Neural crest cell (in vitro differentiated cells): ENCODE data around the gene WRAP73. TPM values are rescaled to one million over a fixed set of nuclear protein-coding genes. Genes with fewer than 3 reads are reported as not detected.
A peak's percentile ranks its signal among the peaks of the same experiment; 100 is the strongest.

ENCODE experiments used
- DNase-seq: peaks from one replicate; pipeline ENCODE4 v3.0.0; 2021; ENCODE audit warnings: low read depth, mixed read lengths, low spot score
- H3K27ac Mint-ChIP-seq: one replicate; pipeline ENCODE4 v1.8.0; 2021; ENCODE audit warnings: mild to moderate bottlenecking, mixed read lengths; ENCODE audit not compliant: unreplicated experiment
- H3K27me3 Mint-ChIP-seq: 2 replicates; pipeline ENCODE4 v1.8.0; 2021; ENCODE audit warnings: low read depth, mild to moderate bottlenecking, mixed read lengths
- H3K36me3 Mint-ChIP-seq: 2 replicates; pipeline ENCODE4 v1.8.0; 2021; ENCODE audit warnings: low read depth, mild to moderate bottlenecking, mixed read lengths
- H3K4me1 Mint-ChIP-seq: 2 replicates; pipeline ENCODE4 v1.8.0; 2021; ENCODE audit warnings: mixed read lengths
- H3K4me3 Mint-ChIP-seq: one replicate; pipeline ENCODE4 v1.8.0; 2021; ENCODE audit warnings: mild to moderate bottlenecking, mixed read lengths
- H3K9me3 Mint-ChIP-seq: 2 replicates; pipeline ENCODE4 v1.8.0; 2021; ENCODE audit warnings: mixed read lengths
- total RNA-seq: library from RNA; stranded (reverse); gene quantifications from 2 replicates; pipeline ENCODE4 v1.2.1, GENCODE V29; 2021
- TF ChIP-seq, protein P1 (sequence below): fragments of 200-600 bp; sonication (generic); conservative IDR thresholded peaks from 2 replicates; pipeline ENCODE4 v1.5.0; 2021; ENCODE audit warnings: antibody characterized with exemption, mild to moderate bottlenecking

The WRAP73 gene
- total RNA-seq, 1 donor from 2014 or later: 28.9 TPM

DNA sequence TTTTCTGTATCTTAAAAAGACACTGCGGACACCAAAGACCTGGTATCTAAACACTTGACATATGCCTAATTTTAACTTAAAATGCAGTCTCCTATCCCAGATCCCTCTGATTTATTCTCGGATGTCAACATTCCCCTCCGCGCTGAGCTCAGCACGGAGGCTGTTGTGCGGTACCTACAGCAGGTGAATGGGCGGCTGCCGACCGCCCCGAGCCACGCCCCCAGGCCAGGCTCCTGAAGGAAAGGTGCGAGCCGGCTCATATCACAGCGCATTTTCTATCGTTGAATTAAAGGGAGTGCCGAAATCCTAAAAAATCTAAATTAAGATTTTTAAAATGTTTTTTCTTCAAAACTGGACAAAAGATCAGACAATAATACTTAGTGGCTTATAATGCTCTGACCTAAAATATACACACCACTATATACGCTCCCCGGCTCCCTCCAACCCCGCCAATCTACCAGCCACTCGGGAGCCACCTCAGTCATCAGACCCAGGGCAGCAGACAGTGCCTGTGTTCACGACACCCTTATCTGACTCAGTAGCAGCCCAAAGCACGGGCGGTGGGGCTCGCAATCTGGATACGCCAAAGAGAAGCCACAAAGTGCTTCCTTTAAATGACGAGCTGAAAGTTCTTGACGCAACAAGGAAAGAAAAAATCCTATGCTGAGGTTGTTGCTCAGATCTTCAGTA is 4.1 kb downstream of the WRAP73 start:
- no peaks in the 10 kb centered on the region for H3K36me3 Mint-ChIP-seq
- H3K4me1 Mint-ChIP-seq: peaks cover 19% of the 10 kb centered on the region
- DNase-seq: no peak
- H3K27ac Mint-ChIP-seq: no peak overlapping the region
- H3K9me3 Mint-ChIP-seq: no peaks in the 10 kb centered on the region
- H3K4me3 Mint-ChIP-seq: peak overlapping the region; percentile 27
- TF ChIP-seq, protein P1, sequence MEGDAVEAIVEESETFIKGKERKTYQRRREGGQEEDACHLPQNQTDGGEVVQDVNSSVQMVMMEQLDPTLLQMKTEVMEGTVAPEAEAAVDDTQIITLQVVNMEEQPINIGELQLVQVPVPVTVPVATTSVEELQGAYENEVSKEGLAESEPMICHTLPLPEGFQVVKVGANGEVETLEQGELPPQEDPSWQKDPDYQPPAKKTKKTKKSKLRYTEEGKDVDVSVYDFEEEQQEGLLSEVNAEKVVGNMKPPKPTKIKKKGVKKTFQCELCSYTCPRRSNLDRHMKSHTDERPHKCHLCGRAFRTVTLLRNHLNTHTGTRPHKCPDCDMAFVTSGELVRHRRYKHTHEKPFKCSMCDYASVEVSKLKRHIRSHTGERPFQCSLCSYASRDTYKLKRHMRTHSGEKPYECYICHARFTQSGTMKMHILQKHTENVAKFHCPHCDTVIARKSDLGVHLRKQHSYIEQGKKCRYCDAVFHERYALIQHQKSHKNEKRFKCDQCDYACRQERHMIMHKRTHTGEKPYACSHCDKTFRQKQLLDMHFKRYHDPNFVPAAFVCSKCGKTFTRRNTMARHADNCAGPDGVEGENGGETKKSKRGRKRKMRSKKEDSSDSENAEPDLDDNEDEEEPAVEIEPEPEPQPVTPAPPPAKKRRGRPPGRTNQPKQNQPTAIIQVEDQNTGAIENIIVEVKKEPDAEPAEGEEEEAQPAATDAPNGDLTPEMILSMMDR: no peak
- H3K27me3 Mint-ChIP-seq: peaks cover 16% of the 10 kb centered on the region

DNA sequence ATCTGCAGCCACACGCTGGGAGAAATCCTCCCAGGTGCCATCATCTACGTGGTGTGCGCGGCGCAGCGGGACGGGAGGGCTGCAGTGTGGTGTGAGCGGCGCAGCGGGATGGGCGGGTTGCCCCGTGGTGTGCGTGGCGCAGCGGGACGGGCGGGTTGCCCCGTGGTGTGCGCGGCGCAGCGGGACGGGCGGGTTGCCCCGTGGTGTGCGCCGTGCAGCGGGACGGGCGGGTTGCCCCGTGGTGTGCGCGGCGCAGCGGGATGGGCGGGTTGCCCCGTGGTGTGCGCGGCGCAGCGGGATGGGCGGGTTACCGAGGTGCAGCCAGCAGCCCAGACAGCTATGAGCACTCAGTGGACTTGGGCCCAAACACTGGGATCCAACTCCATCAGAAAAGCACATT is 4.7 kb downstream of the WRAP73 start:
- Mint-ChIP-seq H3K4me1 (peaks cover 16% of the 10 kb centered on the region), H3K4me3 (no peak overlapping the region), H3K27me3 (peaks cover 11% of the 10 kb centered on the region), H3K27ac (no peak overlapping the region), H3K9me3 (no peaks in the 10 kb centered on the region), H3K36me3 (no peaks in the 10 kb centered on the region)
- TF ChIP-seq, protein P1: no peak
- no peak for DNase-seq

DNA sequence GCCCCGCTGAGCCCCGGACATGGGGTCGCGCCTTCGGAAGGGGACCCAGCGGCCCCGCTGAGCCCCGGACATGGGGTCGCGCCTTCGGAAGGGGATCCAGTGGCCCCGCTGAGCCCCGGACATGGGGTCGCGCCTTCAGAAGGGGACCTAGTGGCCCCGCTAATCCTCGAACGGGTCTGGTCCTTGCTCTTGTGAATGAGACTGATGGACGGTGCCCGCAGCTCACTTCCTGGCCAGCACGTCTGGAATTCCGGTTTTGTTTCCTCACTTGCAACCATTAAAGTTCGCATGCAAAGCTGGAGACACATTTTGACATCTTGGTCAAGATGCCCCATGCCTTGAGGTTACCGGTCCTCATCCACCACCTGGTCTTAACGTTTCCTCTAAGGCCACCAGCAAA is 5.6 kb downstream of the WRAP73 start:
- DNase-seq: no peak
- Mint-ChIP-seq H3K36me3 (no peaks in the 10 kb centered on the region), H3K27me3 (peaks cover 6% of the 10 kb centered on the region), H3K4me1 (peaks cover 12% of the 10 kb centered on the region), H3K27ac (no peak overlapping the region), H3K9me3 (no peaks in the 10 kb centered on the region), H3K4me3 (no peak overlapping the region)
- TF ChIP-seq, protein P1: no peak

DNA sequence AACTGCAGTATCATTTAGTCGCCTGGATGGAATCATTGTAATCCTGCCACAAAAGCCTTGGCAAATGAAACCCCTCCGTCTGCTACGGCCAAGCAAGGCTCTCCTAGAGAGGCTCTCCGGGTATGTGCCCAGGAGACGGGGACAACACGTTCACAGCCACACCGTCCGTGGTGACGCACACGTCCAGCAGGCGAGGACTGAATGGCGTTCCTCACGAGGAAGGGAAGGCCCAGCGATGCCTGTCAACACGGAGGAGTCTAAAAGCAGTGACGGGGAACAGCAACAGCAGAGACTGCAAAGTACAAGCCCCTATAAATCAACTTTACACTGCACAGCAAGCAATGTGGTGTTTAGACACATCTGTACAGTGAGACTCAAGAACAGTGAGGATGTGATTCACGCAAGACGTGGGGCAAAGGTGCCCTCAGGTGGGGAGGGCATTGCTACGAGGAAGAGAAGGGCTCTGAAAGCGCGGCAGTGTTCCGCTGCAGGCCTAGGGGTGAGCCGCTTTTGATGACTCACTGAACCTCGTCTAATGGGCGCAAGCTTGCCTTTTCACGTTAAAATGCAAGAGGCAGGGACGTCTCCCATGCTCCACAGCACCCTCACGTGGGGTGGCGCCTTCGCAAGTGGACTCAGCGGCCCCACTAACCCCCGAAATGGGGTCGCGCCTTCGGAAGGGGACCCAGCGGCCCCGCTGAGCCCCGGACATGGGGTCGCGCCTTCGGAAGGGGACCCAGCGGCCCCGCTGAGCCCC is 6.8 kb downstream of the WRAP73 start:
- no peak for DNase-seq
- TF ChIP-seq, protein P1: no peak
- H3K27ac Mint-ChIP-seq: no peak overlapping the region
- H3K4me3 Mint-ChIP-seq: no peak overlapping the region
- H3K27me3 Mint-ChIP-seq: no peaks in the 10 kb centered on the region
- H3K36me3 Mint-ChIP-seq: no peaks in the 10 kb centered on the region
- peaks cover under 1% of the 10 kb centered on the region for H3K4me1 Mint-ChIP-seq
- no peaks in the 10 kb centered on the region for H3K9me3 Mint-ChIP-seq

DNA sequence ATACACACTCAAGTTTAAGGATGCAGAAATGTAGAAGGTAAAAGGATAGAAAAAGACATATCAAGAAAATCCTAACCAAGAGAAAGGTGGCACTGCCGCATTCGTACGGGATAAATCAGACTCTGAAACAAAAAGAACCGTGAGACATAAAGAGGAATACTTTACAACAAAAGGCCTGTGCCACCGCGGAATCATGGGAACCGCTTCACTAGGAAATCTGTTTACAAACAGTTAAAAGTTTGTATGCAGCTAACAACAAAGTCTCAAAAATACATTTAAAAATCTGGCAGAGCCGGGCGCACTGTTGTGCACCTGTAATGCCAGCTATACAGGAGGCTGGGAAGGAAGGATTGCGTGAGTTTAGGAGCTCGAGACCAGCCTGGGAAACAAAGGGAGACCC is 8.1 kb downstream of the WRAP73 start:
- H3K9me3 Mint-ChIP-seq: no peaks in the 10 kb centered on the region
- no peak for DNase-seq
- TF ChIP-seq, protein P1: no peak
- H3K4me3 Mint-ChIP-seq: no peak overlapping the region
- no peaks in the 10 kb centered on the region for H3K27me3 Mint-ChIP-seq
- H3K36me3 Mint-ChIP-seq: peaks cover 2% of the 10 kb centered on the region
- H3K4me1 Mint-ChIP-seq: no peaks in the 10 kb centered on the region
- H3K27ac Mint-ChIP-seq: no peak overlapping the region
